ENCODE measurements around the gene MBOAT1.

MBOAT1 gene

DNA sequence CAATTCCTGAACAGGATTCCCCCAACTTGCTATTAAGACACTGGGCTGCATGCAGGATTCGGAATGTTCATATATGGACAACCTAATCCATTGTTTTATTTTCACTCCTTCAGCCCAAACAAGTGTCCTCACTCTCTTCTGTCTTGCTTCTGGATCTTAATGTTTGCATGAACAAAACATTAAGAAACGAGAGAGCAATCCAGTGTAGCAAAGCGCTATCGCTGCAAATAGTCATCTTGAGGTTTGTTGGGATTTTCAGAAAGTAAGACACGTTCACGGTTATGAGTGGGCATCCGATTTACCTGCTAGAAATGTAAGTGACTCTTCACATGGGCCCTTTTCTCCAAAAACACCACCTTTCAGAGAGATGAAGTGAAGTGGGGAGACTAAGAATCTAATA lies 156.4 kb downstream of the MBOAT1 start:
- DNase-seq (ENCODE audit: low read depth in 1 of 2, low spot score in 1 of 2), result no peak

Data from stimulated activated CD4-positive, alpha-beta T cell treated with anti-CD3 and anti-CD28 coated beads, Interleukin-15, amount 100 ng/mL, for 1 hour (primary cell).